Liver (tissue), 9 donors: Measurements from ENCODE around the gene NKX6-1. TPM values are rescaled to one million over a fixed set of nuclear protein-coding genes. Genes with fewer than 3 reads are reported as not detected.

Experiments used
- DNase-seq: peaks from one replicate; pipeline ENCODE4 v3.0.0-alpha.2; 2017; ENCODE audit warnings: low spot score
- H3K27ac ChIP-seq, 2 donors: one replicate each; pipeline ENCODE4 v1.7.0; 2013; ENCODE audit warnings: inconsistent platforms in 2 of 2, low read length in 2 of 2, control low read depth in 1 of 2, low read depth in 1 of 2, mild to moderate bottlenecking in 1 of 2
- H3K27me3 ChIP-seq, 4 donors: one replicate each; pipeline versions ENCODE4 v1.6.1 to v1.7.0; 2013; ENCODE audit warnings: low read length in 3 of 4, inconsistent platforms in 1 of 4, mild to moderate bottlenecking in 1 of 4, moderate library complexity in 1 of 4; ENCODE audit not compliant: control insufficient read depth in 4 of 4, insufficient read depth in 4 of 4
- H3K36me3 ChIP-seq, 4 donors: one replicate each; pipeline versions ENCODE4 v1.6.1 to v1.7.0; 2013; ENCODE audit warnings: low read length in 3 of 4, mild to moderate bottlenecking in 3 of 4, low read depth in 1 of 4, moderate library complexity in 1 of 4; ENCODE audit not compliant: control insufficient read depth in 4 of 4, insufficient read depth in 3 of 4
- H3K4me1 ChIP-seq, 4 donors: one replicate each; pipeline versions ENCODE4 v1.6.1 to v1.7.0; 2013; ENCODE audit warnings: low read length in 3 of 4, mild to moderate bottlenecking in 3 of 4, moderate library complexity in 1 of 4; ENCODE audit not compliant: control insufficient read depth in 4 of 4, insufficient read depth in 4 of 4
- H3K4me3 ChIP-seq, 3 donors: one replicate each; pipeline versions ENCODE4 v1.6.1 to v1.7.0; 2013; ENCODE audit warnings: low read length in 3 of 3, control low read depth in 1 of 3, low read depth in 1 of 3, mild to moderate bottlenecking in 1 of 3
- H3K9ac ChIP-seq, 2 donors: one replicate each; pipeline ENCODE4 v1.7.0; 2013; ENCODE audit warnings: low read length in 2 of 2, mild to moderate bottlenecking in 2 of 2, moderate library complexity in 2 of 2, control low read depth in 1 of 2, low read depth in 1 of 2
- H3K9me3 ChIP-seq, 4 donors: one replicate each; pipeline versions ENCODE4 v1.6.1 to v1.7.0; 2013; ENCODE audit warnings: low read length in 3 of 4; ENCODE audit not compliant: control insufficient read depth in 4 of 4
- CTCF ChIP-seq: fragments of 150-350 bp; IDR thresholded peaks from 2 replicates; pipeline ENCODE4 v1.5.1; 2017; ENCODE audit warnings: improper control_type of control experiment, low read depth, low read length; ENCODE audit not compliant: missing input control
- EGR1 ChIP-seq, 2 donors: IDR thresholded peaks; 2 replicates each; pipeline ENCODE4 v1.6.1; 2016 to 2018; ENCODE audit warnings: antibody characterized with exemption in 2 of 2, low read depth in 2 of 2
- FOXA1 ChIP-seq: IDR thresholded peaks from 2 replicates; pipeline ENCODE4 v1.6.1; 2016; ENCODE audit warnings: antibody characterized with exemption
- FOXA2 ChIP-seq: IDR thresholded peaks from 2 replicates; pipeline ENCODE4 v1.6.1; 2016; ENCODE audit warnings: antibody characterized with exemption
- GABPA ChIP-seq, 2 donors: IDR thresholded peaks in 1 of 2; conservative IDR thresholded peaks in 1 of 2; 2 replicates each; pipeline ENCODE4 v1.6.1; 2016; ENCODE audit warnings: antibody characterized with exemption in 2 of 2, mild to moderate bottlenecking in 1 of 2, moderate library complexity in 1 of 2
- HNF4A ChIP-seq, 2 donors: conservative IDR thresholded peaks; 2 replicates each; pipeline ENCODE4 v1.6.1; 2016; ENCODE audit warnings: antibody characterized with exemption in 2 of 2, mild to moderate bottlenecking in 2 of 2
- HNF4G ChIP-seq: IDR thresholded peaks from 2 replicates; pipeline ENCODE4 v1.6.1; 2016; ENCODE audit warnings: antibody characterized with exemption
- JUND ChIP-seq, 2 donors: IDR thresholded peaks; 2 replicates each; pipeline ENCODE4 v1.6.1; 2016; ENCODE audit warnings: antibody characterized with exemption in 2 of 2
- NR2F2 ChIP-seq: IDR thresholded peaks from 2 replicates; pipeline ENCODE4 v1.6.1; 2016; ENCODE audit warnings: antibody characterized with exemption
- RAD21 ChIP-seq, 2 donors: IDR thresholded peaks; 2 replicates each; pipeline ENCODE4 v1.6.1; 2016; ENCODE audit warnings: antibody characterized with exemption in 2 of 2, mild to moderate bottlenecking in 2 of 2
- RXRA ChIP-seq, 2 donors: IDR thresholded peaks; 2 replicates each; pipeline ENCODE4 v1.6.1; 2017 to 2018; ENCODE audit warnings: antibody characterized with exemption in 2 of 2, mild to moderate bottlenecking in 1 of 2
- SP1 ChIP-seq: IDR thresholded peaks from 2 replicates; pipeline ENCODE4 v1.6.1; 2018; ENCODE audit warnings: antibody characterized with exemption, mild to moderate bottlenecking
- TAF1 ChIP-seq: conservative IDR thresholded peaks from 2 replicates; pipeline ENCODE4 v1.6.1; 2016; ENCODE audit warnings: antibody characterized with exemption, mild to moderate bottlenecking
- YY1 ChIP-seq: IDR thresholded peaks from 2 replicates; pipeline ENCODE4 v1.6.1; 2016; ENCODE audit warnings: antibody characterized with exemption, mild to moderate bottlenecking
- ZBTB33 ChIP-seq: IDR thresholded peaks from 2 replicates; pipeline ENCODE4 v1.6.1; 2016; ENCODE audit warnings: antibody characterized with exemption
- WGBS: extraction: QIAGEN DNeasy Blood & Tissue Kit; methylation state at CpG from one replicate; pipeline ENCODE4 v1.1.7; 2013; 5-methylcytosine and 5-hydroxymethylcytosine counted together
- polyA plus RNA-seq, 2 donors: library from polyadenylated mRNA; stranded (reverse) in 1 of 2; unstranded in 1 of 2; fragments of 200-250 nt in 1 of 2; fragments of >200 nt in 1 of 2; fragmentation: Nextera tagmentation in 1 of 2; extraction: Ambion mirVana in 1 of 2; gene quantifications; one replicate each; pipeline versions ENCODE4 v1.2.1 to v1.2.3, GENCODE V29; 2013 to 2015
- total RNA-seq, 2 donors: library from RNA; depleted of rRNA; stranded (reverse); fragments of >200 nt; gene quantifications; one replicate each; pipeline ENCODE4 v1.2.3, GENCODE V29; 2014
- donor health status: healthy.
- donor health status: healthy.
- donor health status: healthy.
- donor health status: healthy.
- donor health status: healthy.

The NKX6-1 gene
- total and polyA plus RNA-seq, 4 donors = 0.05 TPM; not detected in 3

GRCh38 chr4:84502955-84503373 is 3.9 kb upstream of the NKX6-1 start (continued):
- TF ChIP-seq CTCF = no peak
- TF ChIP-seq HNF4A (conservative IDR thresholded peaks at IDR 0.05) = no peak
- no peak for TF ChIP-seq ZBTB33
- no peak for TF ChIP-seq RAD21 (IDR thresholded peaks at IDR 0.05)
- no peak for TF ChIP-seq FOXA2
- no peak for TF ChIP-seq FOXA1
- TF ChIP-seq HNF4G = no peak
- TF ChIP-seq YY1 = no peak
- TF ChIP-seq TAF1 = no peak

GRCh38 chr4:84502333-84502954 is 3.4 kb upstream of the NKX6-1 start:
- Histone ChIP-seq H3K36me3 (no peaks in the 10 kb centered on the region), H3K9ac (no peak overlapping the region), H3K9me3 (no peaks in the 10 kb centered on the region), H3K4me3 (no peak overlapping the region), H3K4me1 (peaks cover 12 to 25% (median 14%) of the 10 kb centered on the region in 4 donors), H3K27ac (no peak overlapping the region), H3K27me3 (peaks cover 3 to 48% (median 18%) of the 10 kb centered on the region in 4 donors)
- 16% methylated on average over 14 of the region's 14 CpGs for WGBS
- no peak for DNase-seq
- TF ChIP-seq HNF4A (conservative IDR thresholded peaks at IDR 0.05) = no peak

- WGBS = 6% methylated on average over 33 of the region's 33 CpGs
- Histone ChIP-seq H3K9me3 (no peaks in the 10 kb centered on the region), H3K27ac (no peak overlapping the region), H3K4me3 (no peak overlapping the region), H3K36me3 (no peaks in the 10 kb centered on the region), H3K9ac (no peak overlapping the region), H3K27me3 (peaks cover 5 to 46% (median 20%) of the 10 kb centered on the region in 4 donors), H3K4me1 (peaks cover 14 to 31% (median 17%) of the 10 kb centered on the region in 4 donors)
- no peak for TF ChIP-seq RXRA (IDR thresholded peaks at IDR 0.05)
- no peak for TF ChIP-seq TAF1
- no peak for DNase-seq
Observed at GRCh38 chr4:84501721-84502267, 2.7 kb upstream of the NKX6-1 start.

- no peak overlapping the region for H3K4me3 ChIP-seq
- H3K4me1 ChIP-seq = peaks cover 14 to 34% (median 18%) of the 10 kb centered on the region in 4 donors
- no peaks in the 10 kb centered on the region for H3K9me3 ChIP-seq
- 6% methylated on average over 10 of the region's 10 CpGs for WGBS
- no peak overlapping the region for H3K27ac ChIP-seq
- no peaks in the 10 kb centered on the region for H3K36me3 ChIP-seq
- DNase-seq = no peak
- peaks cover 8 to 47% (median 23%) of the 10 kb centered on the region in 4 donors for H3K27me3 ChIP-seq
- H3K9ac ChIP-seq = no peak overlapping the region
- TF ChIP-seq FOXA1 (no peak), SP1 (no peak), FOXA2 (no peak), ZBTB33 (no peak), EGR1 (IDR thresholded peaks at IDR 0.05; ENCODE audit: low read depth in 2 of 2) (no peak), HNF4G (no peak), HNF4A (conservative IDR thresholded peaks at IDR 0.05) (no peak), YY1 (no peak), RXRA (IDR thresholded peaks at IDR 0.05) (no peak), NR2F2 (no peak), GABPA (IDR thresholded peaks at IDR 0.05 in 1 of 2, conservative IDR thresholded peaks at IDR 0.05 in 1 of 2) (no peak), JUND (IDR thresholded peaks at IDR 0.05) (no peak), CTCF (no peak), TAF1 (no peak)
Observed at GRCh38 chr4:84501202-84501503, 2.1 kb upstream of the NKX6-1 start.
